ENCODE results near the gene SEMA3F.

- TF ChIP-seq SP1 (IDR thresholded peaks at IDR 0.05): no peak
- TF ChIP-seq ELF4 (IDR thresholded peaks at IDR 0.05): no peak
These were observed 77.2 kb downstream of the SEMA3F start for GRCh38 chr3:50232303-50232702.

Measured in HEK293T (cell line).